Thyroid gland (tissue), 4 donors: Measurements from ENCODE around the gene ZNF608. TPM values are rescaled to one million over a fixed set of nuclear protein-coding genes. Genes with fewer than 3 reads are reported as not detected.

Source experiments
- DNase-seq, 2 donors: peaks; one replicate each; pipeline ENCODE4 v3.0.0-alpha.2; 2019
- H3K27ac ChIP-seq, 3 donors: fragments of 200-600 bp; sonication (generic); 1 replicate in 2 of 3; 2 replicates in 1 of 3; pipeline ENCODE4 v1.5.1; 2016 to 2019; ENCODE audit warnings: mild to moderate bottlenecking in 1 of 3, moderate library complexity in 1 of 3
- H3K27me3 ChIP-seq: fragments of 200-600 bp; sonication (generic); one replicate; pipeline ENCODE4 v1.5.1; 2019
- H3K36me3 ChIP-seq, 2 donors: fragments of 200-600 bp; sonication (generic); one replicate each; pipeline ENCODE4 v1.5.1; 2016 to 2019
- H3K4me1 ChIP-seq, 2 donors: fragments of 200-600 bp; sonication (generic); one replicate each; pipeline ENCODE4 v1.5.1; 2017 to 2019
- H3K4me3 ChIP-seq, 3 donors: fragments of 200-600 bp; sonication (generic); replicated peaks in 1 of 3; 1 replicate in 2 of 3; 2 replicates in 1 of 3; pipeline ENCODE4 v1.5.1; 2016; ENCODE audit warnings: mild to moderate bottlenecking in 1 of 3
- H3K9me3 ChIP-seq: fragments of 200-600 bp; sonication (generic); one replicate; pipeline ENCODE4 v1.5.1; 2017
- CTCF ChIP-seq, 6 experiments: fragments of 200-600 bp in 3 of 6; fragments of 450-650 bp in 3 of 6; sonication (generic) in 3 of 6; IDR thresholded peaks; one replicate each; pipeline ENCODE4 v1.5.1; 2016 to 2019; ENCODE audit warnings: antibody characterized with exemption in 6 of 6, mild to moderate bottlenecking in 2 of 6, inconsistent platforms in 1 of 6, moderate library complexity in 1 of 6
- POLR2A ChIP-seq, 2 donors: fragments of 450-650 bp; IDR thresholded peaks; one replicate each; pipeline ENCODE4 v1.6.1; 2017; ENCODE audit warnings: antibody characterized with exemption in 2 of 2, mild to moderate bottlenecking in 2 of 2, moderate library complexity in 1 of 2
- WGBS, 2 donors: methylation state at CpG; one replicate each; pipeline ENCODE4 v1.1.5; 2017; 5-methylcytosine and 5-hydroxymethylcytosine counted together
- intact Hi-C: fragments of 100-400 bp; cut with DNase I; formaldehyde crosslinking; loops from one replicate; pipeline ENCODE4 v1.15.1; 2023
- total RNA-seq, 4 donors: library from RNA; depleted of rRNA; stranded (reverse); fragments of >200 nt; gene quantifications; one replicate each; pipeline ENCODE4 v1.2.3, GENCODE V29; 2016

ZNF608 gene
- total RNA-seq, 4 donors from 2014 or later, result 32.0 to 60.2 (median 36.8) TPM

- Histone ChIP-seq H3K27me3 (no peaks in the 10 kb centered on the region), H3K27ac (no peak overlapping the region), H3K4me3 (no peak overlapping the region), H3K4me1 (peaks cover 35 to 37% of the 10 kb centered on the region in 2 donors), H3K36me3 (no peaks in the 10 kb centered on the region), H3K9me3 (no peaks in the 10 kb centered on the region)
- 79 to 92% methylated on average over 6 of the region's 6 CpGs for WGBS, 2 donors
- intact Hi-C loops, result no loop called here
- no peak for DNase-seq
- TF ChIP-seq POLR2A (IDR thresholded peaks at IDR 0.05), result no peak
- no peak for TF ChIP-seq CTCF (IDR thresholded peaks at IDR 0.05)
Observed at GRCh38 chr5:124707520-124707919, 38.9 kb downstream of the ZNF608 start.

- intact Hi-C loops, result no loop called here
- Histone ChIP-seq H3K27ac (peak overlapping the region in 1 of 3 donors; percentile 17), H3K4me3 (no peak overlapping the region), H3K9me3 (no peaks in the 10 kb centered on the region), H3K4me1 (peaks cover 42 to 43% of the 10 kb centered on the region in 2 donors), H3K36me3 (no peaks in the 10 kb centered on the region), H3K27me3 (no peaks in the 10 kb centered on the region)
- WGBS, 2 donors, result 27 to 33% methylated on average over 11 to 13 of the region's 13 CpGs
- TF ChIP-seq POLR2A (IDR thresholded peaks at IDR 0.05), result no peak
- TF ChIP-seq CTCF (IDR thresholded peaks at IDR 0.05), result no peak
- peak; percentile 32 to 41 for DNase-seq
Observed at GRCh38 chr5:124706729-124707361, 39.6 kb downstream of the ZNF608 start.

- peaks cover 43 to 45% of the 10 kb centered on the region in 2 donors for H3K4me1 ChIP-seq
- intact Hi-C loops, result no loop called here
- H3K4me3 ChIP-seq, result no peak overlapping the region
- TF ChIP-seq POLR2A (IDR thresholded peaks at IDR 0.05) (no peak), CTCF (IDR thresholded peaks at IDR 0.05) (no peak)
- no peaks in the 10 kb centered on the region for H3K9me3 ChIP-seq
- H3K27me3 ChIP-seq, result no peaks in the 10 kb centered on the region
- DNase-seq, result no peak
- WGBS, 2 donors, result 82 to 95% methylated on average over 4 of the region's 4 CpGs
- no peaks in the 10 kb centered on the region for H3K36me3 ChIP-seq
- peak overlapping the region in 1 of 3 donors; percentile 17 for H3K27ac ChIP-seq
Observed at GRCh38 chr5:124706051-124706450, 40.4 kb downstream of the ZNF608 start.

GRCh38 chr5:124705577-124705976 lies 40.9 kb downstream of the ZNF608 start:
- no peak overlapping the region for H3K27ac ChIP-seq

More at GRCh38 chr5:124705577-124705976, 40.9 kb downstream of the ZNF608 start:
- DNase-seq, result no peak
- WGBS, 2 donors, result 95 to 98% methylated on average over 2 of the region's 2 CpGs
- intact Hi-C loops, result no loop called here
- no peak for TF ChIP-seq POLR2A (IDR thresholded peaks at IDR 0.05)
- no peak for TF ChIP-seq CTCF (IDR thresholded peaks at IDR 0.05)
- Histone ChIP-seq H3K36me3 (no peaks in the 10 kb centered on the region), H3K4me3 (no peak overlapping the region), H3K27me3 (no peaks in the 10 kb centered on the region), H3K9me3 (no peaks in the 10 kb centered on the region), H3K4me1 (peaks cover 43 to 45% of the 10 kb centered on the region in 2 donors)
